Stimulated activated CD4-positive, alpha-beta T cell treated with anti-CD3 and anti-CD28 coated beads, Interleukin-4, amount 100 ng/mL, for 48 hours (primary cell): ENCODE data around the gene SUN5.
"Not testable (repeated sequence)": the region's sequence is repeated elsewhere in the genome, so short reads cannot be mapped to it uniquely, and the experiment has no call there.

Source experiments
- DNase-seq, 2 donors: peaks; one replicate each; pipeline ENCODE4 v3.0.0-alpha.2; 2020; ENCODE audit warnings: low read depth in 2 of 2

SUN5 gene

DNA sequence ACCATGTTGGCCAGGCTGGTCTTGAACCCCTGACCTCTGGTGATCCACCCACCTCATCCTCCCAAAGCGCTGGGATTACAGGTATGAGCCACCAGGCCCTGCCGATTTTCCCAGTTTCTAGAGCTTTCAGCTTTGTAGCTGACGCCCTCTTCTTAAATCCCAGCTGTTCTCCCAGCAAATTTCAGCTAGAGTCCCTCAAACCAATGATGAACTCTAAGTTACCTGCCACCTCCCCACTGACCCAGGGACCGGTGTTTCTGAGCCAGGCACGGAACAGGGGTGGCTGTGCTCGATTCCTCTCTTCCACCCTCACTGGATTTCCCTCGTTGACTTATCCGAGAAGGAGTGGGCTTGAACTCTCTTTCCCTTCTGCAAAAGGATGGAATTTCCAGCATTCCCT is 39.1 kb downstream of the SUN5 start:
- no peak for DNase-seq

DNA sequence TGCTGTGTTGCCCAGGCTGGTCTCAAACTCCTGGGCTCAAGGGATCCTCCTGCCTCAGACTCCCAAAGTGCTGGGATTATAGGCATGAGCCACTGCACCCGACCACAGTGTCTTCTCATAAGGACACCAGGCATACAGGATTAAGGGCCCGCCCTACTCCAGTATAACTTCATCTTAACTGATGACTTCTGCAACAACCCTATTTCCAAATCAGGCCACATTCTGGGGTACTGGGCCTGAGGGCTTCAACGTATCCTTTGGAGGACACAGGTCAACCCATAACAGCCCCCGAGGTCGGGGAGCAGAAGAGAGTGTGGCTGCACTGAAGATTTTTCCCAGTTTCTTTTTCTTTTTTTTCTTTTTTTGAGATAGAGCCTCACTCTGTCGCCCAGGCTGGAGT is 39.7 kb downstream of the SUN5 start:
- DNase-seq: no peak

- no peak for DNase-seq
Measured at GRCh38 chr20:32963176-32963575, 41.1 kb downstream of the SUN5 start.

GRCh38 chr20:32962646-32963045 is 41.6 kb downstream of the SUN5 start:
- not testable (repeated sequence) for DNase-seq

GRCh38 chr20:32962053-32962452 is 42.2 kb downstream of the SUN5 start:
- DNase-seq: no peak

DNA sequence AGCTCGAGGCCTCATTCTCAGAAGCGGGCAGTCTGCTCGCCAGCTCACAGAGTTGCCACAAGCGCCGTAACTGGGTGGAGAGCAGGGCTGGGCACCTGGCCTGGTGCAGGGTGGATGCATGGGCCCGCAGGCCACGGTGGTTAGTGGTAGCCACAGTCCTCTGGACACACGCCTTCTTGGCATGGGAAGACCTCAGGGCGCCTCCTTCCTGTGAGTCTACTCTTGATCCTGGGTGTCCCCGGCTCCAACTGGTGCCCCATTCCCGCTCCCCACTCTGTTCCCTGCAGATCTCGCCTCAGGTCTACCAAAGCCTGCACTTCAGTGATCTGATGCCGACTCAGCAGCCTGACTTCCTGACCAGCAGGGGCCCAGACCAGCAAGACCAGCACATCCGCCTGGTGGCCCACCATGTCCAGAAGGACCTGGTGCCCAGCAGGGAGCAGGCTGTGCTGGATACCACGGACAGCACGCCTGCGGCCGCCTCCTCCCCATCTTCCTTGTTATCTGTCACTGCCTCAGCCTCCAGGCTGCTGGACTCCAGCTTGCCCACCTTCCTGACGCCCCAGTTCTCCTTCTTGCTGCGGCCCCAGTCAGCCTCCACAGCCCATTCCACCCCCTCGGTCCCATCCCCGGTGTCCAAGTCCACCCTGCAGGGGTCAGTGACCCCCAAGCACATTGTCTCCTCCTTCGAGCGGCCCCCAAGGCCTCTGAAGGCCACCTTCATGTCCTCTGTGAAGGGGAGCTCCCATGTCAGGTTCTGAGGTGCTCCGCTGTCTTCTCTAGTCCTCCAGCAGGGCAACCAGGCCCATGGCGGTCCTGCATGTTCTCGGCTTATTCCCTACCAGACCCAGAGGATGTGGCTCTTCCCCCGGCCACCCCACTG is 43.1 kb downstream of the SUN5 start:
- DNase-seq: no peak

DNA sequence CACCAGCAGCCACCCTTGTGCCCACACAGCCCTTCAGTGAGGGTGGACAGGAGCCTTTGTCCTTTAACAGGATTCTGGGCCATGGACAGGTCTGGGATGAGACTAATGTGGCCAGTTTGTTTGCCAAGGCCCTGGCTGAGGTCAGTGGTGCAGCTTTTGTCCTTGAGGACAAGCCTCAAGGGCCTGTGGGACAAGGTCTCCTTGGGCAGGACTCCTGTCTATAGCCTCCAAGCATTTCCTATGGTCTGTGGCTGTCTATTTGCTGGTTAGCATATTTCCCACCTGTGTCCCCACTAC is 44.1 kb downstream of the SUN5 start:
- DNase-seq: no peak

DNA sequence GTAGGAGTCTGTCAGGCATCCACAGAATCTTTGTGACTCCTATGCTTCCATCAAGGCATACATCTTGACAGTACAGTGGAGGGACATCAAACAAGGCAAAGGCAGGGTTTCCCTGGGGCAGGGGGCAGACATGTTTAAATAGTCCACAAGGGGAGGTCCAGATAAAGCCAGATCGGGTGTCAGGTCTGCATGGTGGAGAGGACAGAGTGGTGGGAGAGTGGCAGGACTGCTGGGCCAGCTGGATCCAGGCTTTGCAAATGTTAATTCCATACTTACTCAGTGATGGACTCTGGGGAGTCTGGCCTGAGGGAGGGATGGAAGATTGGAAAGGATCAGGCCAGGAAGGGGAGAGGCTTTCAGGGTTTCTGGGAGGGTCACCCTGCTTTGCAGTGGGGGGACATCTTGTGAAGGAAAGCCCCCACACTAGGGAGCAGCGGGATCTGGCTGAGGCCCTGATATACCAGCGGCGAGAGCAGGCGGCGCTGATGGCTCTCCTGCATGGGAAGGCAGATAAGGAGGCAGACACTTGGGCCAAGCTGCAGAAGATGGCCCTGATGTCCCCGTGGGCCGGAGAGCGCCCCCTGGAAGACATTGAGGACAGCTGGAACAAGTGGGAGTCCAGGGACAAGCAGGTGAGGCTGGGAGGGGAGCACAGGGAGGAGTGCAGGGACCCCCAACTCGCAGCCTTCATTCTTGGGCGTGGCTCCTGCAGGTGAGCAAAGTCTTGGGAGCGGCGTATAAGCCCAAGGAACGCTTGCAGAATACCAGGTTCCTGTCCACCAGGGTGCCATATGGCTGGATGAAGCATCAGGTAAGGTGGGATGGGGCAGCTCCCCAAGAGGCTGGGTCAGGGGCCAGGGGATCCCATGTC is 44.6 kb downstream of the SUN5 start:
- DNase-seq: no peak

DNA sequence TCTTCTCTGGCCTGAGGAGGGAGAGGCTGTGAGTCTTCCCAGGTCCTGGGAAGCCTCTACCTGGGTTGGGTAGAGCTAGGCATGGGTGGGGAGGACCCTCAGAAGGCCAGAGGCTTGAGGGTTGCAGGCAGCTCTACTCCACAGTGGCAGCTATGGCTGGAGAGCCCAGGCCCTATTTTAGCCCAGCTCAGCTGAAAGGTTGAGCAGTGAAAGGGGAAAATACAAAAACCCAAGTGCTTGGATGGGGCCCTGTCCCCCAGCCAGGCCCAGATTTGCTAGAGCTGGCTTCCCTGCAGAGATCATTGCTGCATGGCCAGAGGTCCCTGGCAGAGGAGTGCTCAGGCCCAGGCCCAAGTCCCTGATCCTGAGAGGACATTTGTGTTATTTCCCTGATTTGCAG is 45.7 kb downstream of the SUN5 start:
- DNase-seq: no peak

GRCh38 chr20:32957459-32957858 is 46.8 kb downstream of the SUN5 start:
- DNase-seq: no peak

DNA sequence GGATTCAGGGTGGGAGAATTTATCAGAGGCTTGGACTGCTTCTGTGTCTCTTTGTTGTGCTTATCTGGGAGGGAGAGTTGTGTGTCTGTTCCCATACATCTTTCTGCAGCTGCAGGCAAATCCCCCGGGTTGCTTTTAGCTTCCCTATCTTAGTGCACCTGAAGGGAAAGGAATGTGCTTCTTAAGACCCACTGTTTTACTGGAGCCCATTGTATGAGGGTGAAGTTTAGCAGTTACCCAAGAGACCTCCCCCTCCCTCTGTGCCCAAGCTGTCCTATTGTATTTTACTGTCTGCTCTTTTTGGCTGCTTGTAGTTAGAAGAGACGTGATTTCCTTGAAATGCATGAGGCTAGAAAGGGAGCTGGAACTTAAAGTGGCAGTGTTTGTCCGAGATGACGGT is 53.7 kb downstream of the SUN5 start:
- not testable (repeated sequence) for DNase-seq

DNA sequence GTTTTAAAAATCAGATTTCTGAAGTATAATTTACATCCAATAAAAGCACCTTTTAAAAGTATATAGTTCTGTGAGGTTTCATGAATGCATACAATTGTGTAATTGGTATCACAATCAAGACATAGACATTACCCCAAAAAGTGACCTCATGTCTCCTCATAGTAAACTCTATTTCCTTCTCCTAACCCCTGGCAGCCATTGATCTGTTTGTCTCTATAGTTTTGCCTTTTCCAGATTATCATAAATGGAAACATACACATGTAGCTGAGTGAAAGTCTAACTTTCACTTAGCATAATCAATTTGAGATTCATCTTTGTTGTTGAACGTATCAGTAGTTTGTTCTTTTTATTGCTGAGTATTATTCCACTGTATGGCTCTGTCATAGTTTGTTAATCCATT is 57.6 kb downstream of the SUN5 start:
- DNase-seq: no peak

DNA sequence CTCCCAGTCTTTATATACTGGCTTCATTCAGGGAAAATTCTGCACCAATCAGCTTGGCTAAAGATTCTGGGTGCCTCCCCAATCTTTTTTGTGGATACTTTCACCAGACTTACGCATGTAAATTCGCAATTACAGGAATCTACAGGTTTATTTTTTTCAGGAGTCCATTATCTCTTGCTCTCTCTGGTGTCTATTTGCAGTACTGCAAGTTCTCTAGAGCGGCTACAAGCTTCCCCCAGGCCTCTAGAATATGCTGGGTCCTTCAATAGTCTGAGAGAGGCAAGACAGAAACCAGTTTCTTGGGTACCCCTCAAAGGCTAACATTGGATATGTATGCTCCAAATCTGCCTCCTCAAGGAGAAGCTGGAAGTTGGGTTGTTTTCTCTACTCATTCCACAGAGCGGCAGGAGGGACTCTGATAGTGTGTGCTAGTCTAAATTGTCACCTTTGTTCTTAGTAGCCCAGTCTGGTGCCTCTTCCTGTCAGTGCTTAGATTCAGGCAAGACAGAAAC is 58.5 kb downstream of the SUN5 start:
- no peak for DNase-seq

DNA sequence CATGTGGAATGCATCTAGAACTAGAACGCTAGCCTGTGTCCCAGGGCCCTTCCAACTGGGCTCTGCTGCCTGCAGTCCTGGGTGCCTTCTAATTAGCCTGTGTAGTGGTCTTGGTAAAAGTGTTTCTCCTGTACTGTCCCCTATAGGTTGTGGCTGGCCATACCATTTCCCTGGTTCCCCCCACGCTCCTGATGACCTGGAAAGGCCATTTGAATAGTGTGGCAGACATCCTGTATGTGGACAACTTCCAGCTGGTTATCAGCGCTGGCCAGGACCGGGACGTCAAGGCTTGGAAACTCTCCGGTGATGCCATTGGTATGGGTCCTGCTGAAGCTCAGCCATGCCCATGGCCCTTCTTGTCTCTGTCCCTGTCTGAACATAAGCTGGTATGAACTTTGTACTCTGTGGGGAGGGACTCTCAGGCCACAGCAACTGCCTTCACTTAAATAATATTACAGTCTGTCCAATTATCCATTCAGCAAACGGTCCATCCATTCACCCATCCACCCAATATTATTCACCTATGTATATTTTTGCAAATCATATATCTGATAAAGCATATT is 60.7 kb downstream of the SUN5 start:
- no peak for DNase-seq

DNA sequence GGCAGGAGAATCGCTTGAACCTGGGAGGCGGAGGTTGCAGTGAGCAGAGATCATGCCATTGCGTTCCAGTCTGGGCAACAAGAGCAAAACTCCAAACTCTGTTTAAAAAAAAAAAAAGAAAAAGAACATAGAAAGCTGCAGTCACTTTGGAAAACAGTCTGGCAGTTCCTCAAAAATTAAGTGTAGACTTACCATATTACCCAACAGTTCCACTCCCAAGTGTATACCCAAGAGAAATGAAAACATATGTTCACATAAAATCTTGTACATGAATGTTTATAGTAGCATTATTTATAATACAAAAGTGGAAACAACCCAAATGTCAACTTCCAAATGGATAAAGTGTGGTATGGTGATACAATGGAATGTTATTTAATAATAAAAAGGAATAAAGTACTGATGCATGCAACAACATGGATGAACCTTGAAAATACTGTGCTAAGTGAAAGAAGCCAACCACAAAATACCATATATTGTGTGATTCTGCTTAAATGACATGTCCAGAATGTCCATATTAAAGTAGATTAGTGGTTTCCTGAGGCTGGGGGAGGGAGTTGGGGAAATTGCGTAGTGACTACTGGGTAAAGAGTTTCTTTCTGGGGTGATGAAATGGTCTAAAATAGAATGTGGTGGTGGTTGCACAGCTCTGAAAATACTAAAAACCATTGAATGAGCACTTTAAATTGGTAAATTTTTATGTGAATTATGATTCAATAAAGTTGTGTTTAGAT is 62.9 kb downstream of the SUN5 start:
- no peak for DNase-seq

- no peak for DNase-seq
Measured at GRCh38 chr20:32934580-32934979, 69.7 kb downstream of the SUN5 start.
